Mesothelial cell of epicardium (in vitro differentiated cells): ENCODE results near the gene LRIG1. TPM values are rescaled to one million over a fixed set of nuclear protein-coding genes. Genes with fewer than 3 reads are reported as not detected.

Source experiments
- DNase-seq, 2 experiments: peaks; one replicate each; pipeline ENCODE4 v3.0.0; 2021; ENCODE audit warnings: low spot score in 2 of 2; ENCODE audit not compliant: unreplicated experiment in 2 of 2
- H3K27ac Mint-ChIP-seq: 2 replicates; pipeline ENCODE4 v1.8.0; 2021; ENCODE audit warnings: mixed read lengths
- H3K27me3 Mint-ChIP-seq: 2 replicates; pipeline ENCODE4 v1.8.0; 2021; ENCODE audit warnings: low read depth, mixed read lengths
- H3K36me3 Mint-ChIP-seq: 2 replicates; pipeline ENCODE4 v1.8.0; 2021; ENCODE audit warnings: mixed read lengths
- H3K4me1 Mint-ChIP-seq: 2 replicates; pipeline ENCODE4 v1.8.0; 2021; ENCODE audit warnings: mixed read lengths
- H3K4me3 Mint-ChIP-seq: 2 replicates; pipeline ENCODE4 v1.8.0; 2021; ENCODE audit warnings: mild to moderate bottlenecking, moderate library complexity, mixed read lengths
- H3K9me3 Mint-ChIP-seq: 2 replicates; pipeline ENCODE4 v1.8.0; 2021; ENCODE audit warnings: mixed read lengths
- total RNA-seq: library from RNA; stranded (reverse); gene quantifications from 3 replicates; pipeline ENCODE4 v1.2.1, GENCODE V29; 2021
- TF ChIP-seq, protein P1 (sequence below): fragments of 200-600 bp; sonication (generic); IDR thresholded peaks from one replicate; pipeline ENCODE4 v1.5.0; 2021; ENCODE audit warnings: antibody characterized with exemption; ENCODE audit not compliant: unreplicated experiment

The LRIG1 gene
- total RNA-seq, 1 donor from 2014 or later = 5.5 TPM

DNA sequence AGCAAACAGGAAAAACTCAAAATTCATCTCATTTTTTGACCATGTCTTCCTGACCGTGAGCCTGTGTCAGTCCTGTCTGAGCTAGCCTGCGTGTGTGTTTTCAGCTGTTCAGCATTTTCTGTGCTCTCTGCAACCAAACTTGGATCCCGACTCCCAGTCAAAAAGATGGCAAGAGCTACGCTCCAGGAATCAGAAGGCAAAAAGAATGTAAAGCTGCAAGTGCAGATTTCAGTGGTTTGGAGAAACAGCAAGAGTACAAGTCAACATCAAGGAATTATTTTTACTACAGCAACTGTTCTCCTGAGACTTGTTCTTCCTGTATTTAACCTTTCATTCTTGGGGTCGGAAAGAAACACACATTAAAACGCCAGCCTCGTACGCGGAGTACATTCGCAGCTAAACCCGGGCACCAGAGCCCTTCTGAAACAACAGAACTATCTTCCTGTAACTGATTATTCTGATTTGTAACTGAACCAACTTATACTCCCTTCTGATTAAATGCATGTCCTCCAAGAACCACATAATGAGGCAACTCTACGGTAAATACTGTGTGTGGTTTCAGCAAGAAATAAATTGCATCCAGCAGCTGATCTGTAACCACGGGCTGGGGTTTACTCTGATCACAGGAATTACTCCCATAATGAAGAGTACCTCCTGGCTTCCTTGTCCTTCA is 107.4 kb downstream of the LRIG1 start:
- Mint-ChIP-seq H3K4me3 (no peak overlapping the region), H3K4me1 (no peaks in the 10 kb centered on the region), H3K27ac (no peak overlapping the region), H3K36me3 (peaks cover 14% of the 10 kb centered on the region), H3K27me3 (no peaks in the 10 kb centered on the region), H3K9me3 (peaks cover 20% of the 10 kb centered on the region)
- DNase-seq = no peak
- TF ChIP-seq, protein P1, sequence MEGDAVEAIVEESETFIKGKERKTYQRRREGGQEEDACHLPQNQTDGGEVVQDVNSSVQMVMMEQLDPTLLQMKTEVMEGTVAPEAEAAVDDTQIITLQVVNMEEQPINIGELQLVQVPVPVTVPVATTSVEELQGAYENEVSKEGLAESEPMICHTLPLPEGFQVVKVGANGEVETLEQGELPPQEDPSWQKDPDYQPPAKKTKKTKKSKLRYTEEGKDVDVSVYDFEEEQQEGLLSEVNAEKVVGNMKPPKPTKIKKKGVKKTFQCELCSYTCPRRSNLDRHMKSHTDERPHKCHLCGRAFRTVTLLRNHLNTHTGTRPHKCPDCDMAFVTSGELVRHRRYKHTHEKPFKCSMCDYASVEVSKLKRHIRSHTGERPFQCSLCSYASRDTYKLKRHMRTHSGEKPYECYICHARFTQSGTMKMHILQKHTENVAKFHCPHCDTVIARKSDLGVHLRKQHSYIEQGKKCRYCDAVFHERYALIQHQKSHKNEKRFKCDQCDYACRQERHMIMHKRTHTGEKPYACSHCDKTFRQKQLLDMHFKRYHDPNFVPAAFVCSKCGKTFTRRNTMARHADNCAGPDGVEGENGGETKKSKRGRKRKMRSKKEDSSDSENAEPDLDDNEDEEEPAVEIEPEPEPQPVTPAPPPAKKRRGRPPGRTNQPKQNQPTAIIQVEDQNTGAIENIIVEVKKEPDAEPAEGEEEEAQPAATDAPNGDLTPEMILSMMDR = no peak

DNA sequence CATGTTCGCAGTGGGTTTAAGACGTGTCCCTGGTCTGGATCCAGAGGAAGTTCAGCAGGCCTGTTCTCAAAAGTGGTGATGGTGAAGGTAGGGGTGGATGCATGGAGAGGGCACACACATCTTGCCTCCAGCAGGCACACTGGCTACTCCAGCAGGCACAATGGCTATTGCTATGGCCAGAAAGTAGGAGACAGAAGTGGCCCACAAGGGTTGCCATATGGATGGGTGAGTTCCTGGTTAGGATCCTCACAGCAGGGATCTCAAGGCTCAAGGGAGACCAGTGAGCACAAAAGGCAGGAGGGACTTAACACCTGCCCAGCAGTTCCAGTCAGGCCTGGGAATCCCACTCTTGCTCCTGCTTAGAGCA is 107.9 kb downstream of the LRIG1 start:
- Mint-ChIP-seq H3K4me1 (no peaks in the 10 kb centered on the region), H3K27ac (no peak overlapping the region), H3K4me3 (no peak overlapping the region), H3K27me3 (no peaks in the 10 kb centered on the region), H3K36me3 (peaks cover 19% of the 10 kb centered on the region), H3K9me3 (peaks cover 24% of the 10 kb centered on the region)
- DNase-seq = no peak
- TF ChIP-seq, protein P1 = no peak

DNA sequence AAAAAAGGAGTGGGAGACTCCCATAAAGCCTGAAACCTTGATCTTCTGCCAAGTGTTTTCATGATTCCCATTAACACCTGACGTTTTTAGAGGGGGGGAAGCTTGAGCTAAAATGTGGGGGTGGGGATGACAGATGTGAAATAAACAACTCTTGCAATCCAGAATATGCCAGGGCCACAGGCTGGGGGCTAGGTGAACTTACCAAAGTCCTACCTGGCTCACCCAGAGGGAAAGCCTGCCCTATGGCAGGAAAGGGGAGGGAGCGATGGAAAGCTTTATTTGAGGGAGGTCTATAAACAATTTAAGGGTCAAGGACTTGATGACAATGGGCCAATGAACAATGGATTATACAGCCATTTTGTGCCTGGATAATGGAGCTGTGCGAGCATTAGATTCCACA is 108.3 kb downstream of the LRIG1 start:
- Mint-ChIP-seq H3K36me3 (peaks cover 19% of the 10 kb centered on the region), H3K4me1 (no peaks in the 10 kb centered on the region), H3K27me3 (no peaks in the 10 kb centered on the region), H3K27ac (no peak overlapping the region), H3K4me3 (no peak overlapping the region), H3K9me3 (peaks cover 24% of the 10 kb centered on the region)
- TF ChIP-seq, protein P1 = no peak
- no peak for DNase-seq

DNA sequence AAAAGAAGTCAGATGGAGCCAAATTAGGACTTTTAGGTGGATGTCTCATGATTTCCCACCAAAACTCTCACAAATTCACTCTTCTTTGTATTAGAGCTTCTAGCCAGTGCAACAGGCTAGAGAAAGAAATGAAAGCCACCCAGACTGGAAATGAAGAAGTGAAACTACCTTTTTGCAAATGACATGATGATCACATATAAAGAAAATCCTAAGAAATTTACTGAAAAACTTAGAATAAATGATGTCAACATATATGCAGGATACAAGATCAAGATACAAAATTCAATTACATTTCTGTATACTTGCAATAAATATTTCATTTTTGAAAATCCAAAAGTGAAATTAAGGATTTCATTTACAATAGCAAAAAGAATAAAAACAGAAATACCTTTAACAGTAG is 110.8 kb downstream of the LRIG1 start:
- no peaks in the 10 kb centered on the region for H3K27me3 Mint-ChIP-seq
- H3K4me3 Mint-ChIP-seq = no peak overlapping the region
- DNase-seq = no peak
- peaks cover 38% of the 10 kb centered on the region for H3K36me3 Mint-ChIP-seq
- H3K4me1 Mint-ChIP-seq = no peaks in the 10 kb centered on the region
- H3K9me3 Mint-ChIP-seq = peaks cover 33% of the 10 kb centered on the region
- H3K27ac Mint-ChIP-seq = no peak overlapping the region
- TF ChIP-seq, protein P1 = no peak

DNA sequence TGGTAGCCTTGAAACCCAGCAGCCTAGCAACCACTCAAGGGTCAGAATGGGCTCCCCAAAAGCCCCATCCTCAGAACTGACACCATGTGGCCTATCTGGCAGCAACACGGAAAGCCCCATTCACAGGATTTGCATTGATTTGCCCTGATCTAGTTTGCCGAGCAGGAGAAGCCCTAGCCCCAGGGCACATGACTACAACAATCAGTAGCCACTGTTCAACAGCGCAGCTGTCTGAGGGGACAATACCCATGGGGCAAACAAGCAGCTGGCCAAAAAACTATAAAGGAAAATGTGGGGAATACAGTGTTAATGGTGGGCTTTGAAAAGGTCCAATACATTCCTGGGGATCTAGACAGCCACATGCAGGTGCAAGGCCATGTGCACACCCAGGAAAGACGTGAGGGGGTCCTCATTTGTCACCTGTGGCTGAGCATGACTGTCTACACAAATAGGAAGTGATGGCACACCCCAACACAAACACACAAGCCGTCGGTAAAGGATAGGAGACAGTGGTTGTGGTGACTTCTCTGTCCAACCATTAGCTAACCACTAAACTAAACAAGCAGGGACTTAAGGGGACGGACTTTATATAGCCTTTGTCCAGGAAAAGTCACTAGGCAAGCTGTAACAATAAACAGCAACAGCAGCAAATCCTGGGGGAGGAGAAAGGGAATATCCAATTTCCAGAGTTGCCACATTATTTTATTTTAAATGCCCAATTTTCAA is 113.7 kb downstream of the LRIG1 start:
- H3K4me1 Mint-ChIP-seq = no peaks in the 10 kb centered on the region
- TF ChIP-seq, protein P1 = no peak
- no peak for DNase-seq
- no peak overlapping the region for H3K4me3 Mint-ChIP-seq
- peaks cover 57% of the 10 kb centered on the region for H3K36me3 Mint-ChIP-seq
- H3K27ac Mint-ChIP-seq = no peak overlapping the region
- H3K27me3 Mint-ChIP-seq = no peaks in the 10 kb centered on the region
- peaks cover 41% of the 10 kb centered on the region for H3K9me3 Mint-ChIP-seq
